WTC11 (cell line): ENCODE results near the gene TOX4. TPM values are rescaled to one million over a fixed set of nuclear protein-coding genes. Genes with fewer than 3 reads are reported as not detected.

Experiments
- ATAC-seq: fragments of 200-7000 bp; cut with Tn5 transposase; 2 replicates; pipeline ENCODE4 v1.10.0; 2021; ENCODE audit warnings: mild to moderate bottlenecking, moderate library complexity
- CTCF ChIA-PET: fragments of 300-600 bp; sonication (Branson Sonifier 250); formaldehyde crosslinking; loops from one replicate; lab custom pipeline; 2021; ENCODE audit warnings: antibody characterized with exemption; lab: Charles Lee
- POLR2A ChIA-PET: fragments of 350-600 bp; sonication (Branson Sonifier 250); formaldehyde crosslinking; loops from one replicate; lab custom pipeline; 2021; ENCODE audit warnings: antibody characterized with exemption; lab: Charles Lee
- DNase-seq: peaks from one replicate; pipeline ENCODE4 v3.0.0; 2021; ENCODE audit warnings: low spot score
- H3K27ac Mint-ChIP-seq: 2 replicates; pipeline ENCODE4 v1.8.0; 2021; ENCODE audit warnings: mixed read lengths
- H3K27me3 Mint-ChIP-seq: 2 replicates; pipeline ENCODE4 v1.8.0; 2021; ENCODE audit warnings: low read depth, mild to moderate bottlenecking, moderate library complexity, mixed read lengths
- H3K36me3 Mint-ChIP-seq: 2 replicates; pipeline ENCODE4 v1.8.0; 2021; ENCODE audit warnings: mixed read lengths
- H3K4me1 Mint-ChIP-seq: 2 replicates; pipeline ENCODE4 v1.8.0; 2022; ENCODE audit warnings: mixed read lengths
- H3K4me3 Mint-ChIP-seq: 2 replicates; pipeline ENCODE4 v1.8.0; 2021; ENCODE audit warnings: mild to moderate bottlenecking, moderate library complexity, mixed read lengths
- H3K9me3 Mint-ChIP-seq: 2 replicates; pipeline ENCODE4 v1.8.0; 2021; ENCODE audit warnings: mixed read lengths
- ATF1 ChIP-seq: sonication (generic); formaldehyde crosslinking; IDR thresholded peaks from 2 replicates; pipeline ENCODE4 v1.8.1; 2023; ENCODE audit warnings: mild to moderate bottlenecking, moderate library complexity, missing genetic modification reagents
- FOXJ3 ChIP-seq: sonication (generic); formaldehyde crosslinking; IDR thresholded peaks from 2 replicates; pipeline ENCODE4 v1.9.0; 2021; ENCODE audit warnings: missing genetic modification reagents, mild to moderate bottlenecking, borderline replicate concordance
- FOXK1 ChIP-seq: sonication (generic); formaldehyde crosslinking; IDR thresholded peaks from 2 replicates; pipeline ENCODE4 v1.8.0; 2022; ENCODE audit warnings: mild to moderate bottlenecking, moderate library complexity, missing genetic modification reagents
- GTF2I ChIP-seq: fragments of 250-450 bp; sonication (Bioruptor Pico); conservative IDR thresholded peaks from 2 replicates; pipeline ENCODE4 v1.4.0; 2021; ENCODE audit warnings: mild to moderate bottlenecking
- KAT7 ChIP-seq: sonication (generic); formaldehyde crosslinking; IDR thresholded peaks from 2 replicates; pipeline ENCODE4 v1.8.1; 2023; ENCODE audit warnings: missing genetic modification reagents, mild to moderate bottlenecking, borderline replicate concordance
- MXD4 ChIP-seq: fragments of 250-450 bp; sonication (Bioruptor Pico); IDR thresholded peaks from 2 replicates; pipeline ENCODE4 v1.8.0; 2021; ENCODE audit warnings: mild to moderate bottlenecking, moderate library complexity, borderline replicate concordance
- NFATC4 ChIP-seq: fragments of 250-450 bp; sonication (Bioruptor Pico); IDR thresholded peaks from 2 replicates; pipeline ENCODE4 v1.9.0; 2021; ENCODE audit warnings: mild to moderate bottlenecking
- NR1H2 ChIP-seq: sonication (generic); formaldehyde crosslinking; IDR thresholded peaks from 2 replicates; pipeline ENCODE4 v1.9.0; 2021; ENCODE audit warnings: mild to moderate bottlenecking, moderate library complexity, missing genetic modification reagents
- USF2 ChIP-seq: sonication (generic); formaldehyde crosslinking; IDR thresholded peaks from 2 replicates; pipeline ENCODE4 v1.8.1; 2023; ENCODE audit warnings: mild to moderate bottlenecking, missing genetic modification reagents, moderate library complexity
- ZBTB21 ChIP-seq: sonication (generic); formaldehyde crosslinking; IDR thresholded peaks from 2 replicates; pipeline ENCODE4 v1.8.1; 2023; ENCODE audit warnings: mild to moderate bottlenecking, missing genetic modification reagents, borderline replicate concordance
- ZNF138 ChIP-seq: sonication (generic); formaldehyde crosslinking; conservative IDR thresholded peaks from 2 replicates; pipeline ENCODE4 v1.8.1; 2022; ENCODE audit warnings: mild to moderate bottlenecking, moderate library complexity, missing genetic modification reagents
- ZNF232 ChIP-seq: sonication (generic); formaldehyde crosslinking; IDR thresholded peaks from 2 replicates; pipeline ENCODE4 v1.8.0; 2022; ENCODE audit warnings: mild to moderate bottlenecking, missing genetic modification reagents
- ZNF263 ChIP-seq: sonication (generic); formaldehyde crosslinking; IDR thresholded peaks from 2 replicates; pipeline ENCODE4 v1.8.1; 2022; ENCODE audit warnings: low read depth, mild to moderate bottlenecking, moderate library complexity, missing genetic modification reagents
- ZNF281 ChIP-seq: sonication (generic); formaldehyde crosslinking; IDR thresholded peaks from 2 replicates; pipeline ENCODE4 v1.8.0; 2023; ENCODE audit warnings: mild to moderate bottlenecking, missing genetic modification reagents
- ZNF317 ChIP-seq: sonication (generic); formaldehyde crosslinking; IDR thresholded peaks from 2 replicates; pipeline ENCODE4 v1.8.1; 2023; ENCODE audit warnings: low read depth, mild to moderate bottlenecking, moderate library complexity, missing genetic modification reagents, borderline replicate concordance
- total RNA-seq: library from RNA; stranded (reverse); gene quantifications from 3 replicates; pipeline ENCODE4 v1.2.3, GENCODE V29; 2021
- TF ChIP-seq, protein P1 (sequence below): fragments of 200-600 bp; IDR thresholded peaks from 2 replicates; pipeline ENCODE4 v1.8.0; 2022; ENCODE audit warnings: antibody characterized with exemption
- TF ChIP-seq, protein P2 (sequence below): sonication (generic); formaldehyde crosslinking; IDR thresholded peaks from 2 replicates; pipeline ENCODE4 v1.8.1; 2022; ENCODE audit warnings: low read depth, missing genetic modification reagents, borderline replicate concordance
- TF ChIP-seq, protein P3 (sequence below): sonication (generic); formaldehyde crosslinking; IDR thresholded peaks from 2 replicates; pipeline ENCODE4 v1.8.0; 2022; ENCODE audit warnings: mild to moderate bottlenecking, missing genetic modification reagents
- TF ChIP-seq, protein P4 (sequence below): fragments of 250-450 bp; sonication (Bioruptor Pico); IDR thresholded peaks from 2 replicates; pipeline ENCODE4 v2.1.2; 2022; ENCODE audit warnings: mild to moderate bottlenecking, moderate library complexity
- TF ChIP-seq, protein P5 (sequence below): sonication (generic); formaldehyde crosslinking; conservative IDR thresholded peaks from 2 replicates; pipeline ENCODE4 v1.8.1; 2022; ENCODE audit warnings: mild to moderate bottlenecking, missing genetic modification reagents

TOX4 gene
- total RNA-seq, 1 experiment from 2014 or later = 49.1 TPM

DNA sequence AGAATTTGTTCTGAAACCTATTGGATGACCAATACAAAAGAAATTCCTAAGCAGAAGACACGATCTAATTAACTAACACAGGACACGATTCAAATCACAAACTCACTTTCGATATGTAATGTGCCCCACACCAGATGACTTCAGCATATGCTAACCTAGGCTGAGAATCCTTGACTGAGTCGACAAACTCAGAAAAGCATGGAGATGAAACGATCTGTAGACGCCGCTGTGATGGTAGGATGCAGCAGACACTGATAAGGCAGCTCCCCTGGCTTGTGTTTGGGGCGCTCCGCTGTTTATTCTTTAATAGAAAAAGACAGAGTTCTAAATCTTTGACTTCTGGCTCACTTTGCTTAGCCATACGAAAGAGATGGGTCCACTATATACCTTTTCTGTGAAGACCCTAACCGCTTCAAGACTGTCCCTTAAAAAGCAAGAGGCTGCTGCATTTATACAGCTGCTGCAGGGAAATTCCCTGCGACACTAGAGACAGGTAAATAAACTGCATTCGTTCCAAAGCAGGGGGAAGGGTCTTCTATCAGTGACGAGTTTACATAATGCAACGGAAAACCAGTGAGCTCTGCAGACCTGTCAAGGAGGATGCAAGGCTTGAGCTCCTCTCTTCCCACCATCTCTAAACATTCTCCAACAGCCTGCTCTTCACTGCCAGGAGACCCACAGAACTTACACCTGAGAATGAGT is 22.0 kb upstream of the TOX4 start (continued):
- no peak for TF ChIP-seq ZNF138 (CRISPR knock-in tag)
- no peak for TF ChIP-seq ATF1 (CRISPR knock-in tag)
- no peak for TF ChIP-seq USF2
- TF ChIP-seq NFATC4 (CRISPR knock-in tag) = no peak
- TF ChIP-seq, protein P1, sequence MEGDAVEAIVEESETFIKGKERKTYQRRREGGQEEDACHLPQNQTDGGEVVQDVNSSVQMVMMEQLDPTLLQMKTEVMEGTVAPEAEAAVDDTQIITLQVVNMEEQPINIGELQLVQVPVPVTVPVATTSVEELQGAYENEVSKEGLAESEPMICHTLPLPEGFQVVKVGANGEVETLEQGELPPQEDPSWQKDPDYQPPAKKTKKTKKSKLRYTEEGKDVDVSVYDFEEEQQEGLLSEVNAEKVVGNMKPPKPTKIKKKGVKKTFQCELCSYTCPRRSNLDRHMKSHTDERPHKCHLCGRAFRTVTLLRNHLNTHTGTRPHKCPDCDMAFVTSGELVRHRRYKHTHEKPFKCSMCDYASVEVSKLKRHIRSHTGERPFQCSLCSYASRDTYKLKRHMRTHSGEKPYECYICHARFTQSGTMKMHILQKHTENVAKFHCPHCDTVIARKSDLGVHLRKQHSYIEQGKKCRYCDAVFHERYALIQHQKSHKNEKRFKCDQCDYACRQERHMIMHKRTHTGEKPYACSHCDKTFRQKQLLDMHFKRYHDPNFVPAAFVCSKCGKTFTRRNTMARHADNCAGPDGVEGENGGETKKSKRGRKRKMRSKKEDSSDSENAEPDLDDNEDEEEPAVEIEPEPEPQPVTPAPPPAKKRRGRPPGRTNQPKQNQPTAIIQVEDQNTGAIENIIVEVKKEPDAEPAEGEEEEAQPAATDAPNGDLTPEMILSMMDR = no peak
- no peak for TF ChIP-seq ZNF281 (CRISPR knock-in tag)

DNA sequence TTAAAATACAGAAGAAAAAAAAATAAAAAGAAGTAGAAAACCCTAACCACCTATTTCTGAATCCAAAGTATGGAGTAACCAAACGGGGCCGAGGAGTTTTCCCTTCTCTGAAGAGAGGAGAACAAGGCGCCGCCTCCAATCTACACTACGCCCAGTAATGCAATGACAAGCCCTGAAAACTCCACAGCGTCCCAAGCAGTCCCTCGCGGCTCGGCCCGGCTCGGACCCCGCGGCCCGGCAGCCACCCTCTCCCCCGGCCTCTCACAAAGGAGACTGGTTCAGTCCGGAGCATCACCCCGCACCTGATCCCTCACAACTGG is 21.4 kb upstream of the TOX4 start:
- peaks cover 17% of the 10 kb centered on the region for H3K36me3 Mint-ChIP-seq
- H3K27ac Mint-ChIP-seq = peak overlapping the region; percentile 95
- ATAC-seq (peak; percentile 9), DNase-seq (no peak)
- TF ChIP-seq, protein P2, sequence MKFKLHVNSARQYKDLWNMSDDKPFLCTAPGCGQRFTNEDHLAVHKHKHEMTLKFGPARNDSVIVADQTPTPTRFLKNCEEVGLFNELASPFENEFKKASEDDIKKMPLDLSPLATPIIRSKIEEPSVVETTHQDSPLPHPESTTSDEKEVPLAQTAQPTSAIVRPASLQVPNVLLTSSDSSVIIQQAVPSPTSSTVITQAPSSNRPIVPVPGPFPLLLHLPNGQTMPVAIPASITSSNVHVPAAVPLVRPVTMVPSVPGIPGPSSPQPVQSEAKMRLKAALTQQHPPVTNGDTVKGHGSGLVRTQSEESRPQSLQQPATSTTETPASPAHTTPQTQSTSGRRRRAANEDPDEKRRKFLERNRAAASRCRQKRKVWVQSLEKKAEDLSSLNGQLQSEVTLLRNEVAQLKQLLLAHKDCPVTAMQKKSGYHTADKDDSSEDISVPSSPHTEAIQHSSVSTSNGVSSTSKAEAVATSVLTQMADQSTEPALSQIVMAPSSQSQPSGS = no peak
- TF ChIP-seq ZNF263 (CRISPR knock-in tag) = no peak
- no peak for TF ChIP-seq ZBTB21 (CRISPR knock-in tag)
- peaks cover 23% of the 10 kb centered on the region for H3K4me1 Mint-ChIP-seq
- POLR2A ChIA-PET = interaction anchor here (0.8 to 2.2 kb wide), 10 partner anchors 10 to 114 kb away, joined by 3 to 41 read pairs (median 6); partner anchors contain the start of genes METTL3, RAB2B, SALL2 and SUPT16H
- H3K27me3 Mint-ChIP-seq = no peaks in the 10 kb centered on the region
- CTCF ChIA-PET = interaction anchor here (0.6 to 2.8 kb wide), 23 partner anchors 10 to 293 kb away, joined by 3 to 37 read pairs (median 4); partner anchors contain the start of genes METTL3, RAB2B, SALL2 and SUPT16H
- H3K4me3 Mint-ChIP-seq = peak overlapping the region; percentile 94
- H3K9me3 Mint-ChIP-seq = no peaks in the 10 kb centered on the region

- peak within 1 kb of the TSS; percentile 100 for H3K27ac Mint-ChIP-seq
- ChIA-PET POLR2A (interaction anchor here (0.9 to 2.2 kb wide), 9 partner anchors 10 to 113 kb away, joined by 3 to 41 read pairs (median 8); partner anchors contain the start of genes METTL3, RAB2B, SALL2 and SUPT16H), CTCF (interaction anchor here (0.6 to 2.8 kb wide), 24 partner anchors 9 to 293 kb away, joined by 3 to 37 read pairs (median 4); partner anchors contain the start of genes METTL3, RAB2B, SALL2 and SUPT16H)
- H3K36me3 Mint-ChIP-seq = peaks cover 21% of the 10 kb centered on the region
- peaks cover 23% of the 10 kb centered on the region for H3K4me1 Mint-ChIP-seq
- ATAC-seq = peak; percentile 99
- no peaks in the 10 kb centered on the region for H3K27me3 Mint-ChIP-seq
- peak; percentile 100 for DNase-seq
- H3K9me3 Mint-ChIP-seq = no peaks in the 10 kb centered on the region
- H3K4me3 Mint-ChIP-seq = peak within 1 kb of the TSS; percentile 94
- TF ChIP-seq, protein P3, sequence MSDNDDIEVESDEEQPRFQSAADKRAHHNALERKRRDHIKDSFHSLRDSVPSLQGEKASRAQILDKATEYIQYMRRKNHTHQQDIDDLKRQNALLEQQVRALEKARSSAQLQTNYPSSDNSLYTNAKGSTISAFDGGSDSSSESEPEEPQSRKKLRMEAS (CRISPR knock-in tag) = peak; percentile 68
- TF ChIP-seq NR1H2 (CRISPR knock-in tag) (no peak), ZNF317 (no peak), FOXK1 (CRISPR knock-in tag) (peak; percentile 60; the same call in 1 of the 2 replicates), ZNF138 (CRISPR knock-in tag) (no peak), KAT7 (CRISPR knock-in tag) (no peak), FOXJ3 (CRISPR knock-in tag) (no peak), ZNF232 (CRISPR knock-in tag) (no peak), MXD4 (CRISPR knock-in tag) (no peak), USF2 (no peak; the same call in 1 of the 2 replicates), GTF2I (CRISPR knock-in tag) (0 out of 2 replicates have a peak, but pooled peaks have one; percentile 5)
- TF ChIP-seq, protein P4, sequence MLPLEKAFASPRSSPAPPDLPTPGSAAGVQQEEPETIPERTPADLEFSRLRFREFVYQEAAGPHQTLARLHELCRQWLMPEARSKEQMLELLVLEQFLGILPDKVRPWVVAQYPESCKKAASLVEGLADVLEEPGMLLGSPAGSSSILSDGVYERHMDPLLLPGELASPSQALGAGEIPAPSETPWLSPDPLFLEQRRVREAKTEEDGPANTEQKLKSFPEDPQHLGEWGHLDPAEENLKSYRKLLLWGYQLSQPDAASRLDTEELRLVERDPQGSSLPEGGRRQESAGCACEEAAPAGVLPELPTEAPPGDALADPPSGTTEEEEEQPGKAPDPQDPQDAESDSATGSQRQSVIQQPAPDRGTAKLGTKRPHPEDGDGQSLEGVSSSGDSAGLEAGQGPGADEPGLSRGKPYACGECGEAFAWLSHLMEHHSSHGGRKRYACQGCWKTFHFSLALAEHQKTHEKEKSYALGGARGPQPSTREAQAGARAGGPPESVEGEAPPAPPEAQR (CRISPR knock-in tag) = no peak
- TF ChIP-seq, protein P5, sequence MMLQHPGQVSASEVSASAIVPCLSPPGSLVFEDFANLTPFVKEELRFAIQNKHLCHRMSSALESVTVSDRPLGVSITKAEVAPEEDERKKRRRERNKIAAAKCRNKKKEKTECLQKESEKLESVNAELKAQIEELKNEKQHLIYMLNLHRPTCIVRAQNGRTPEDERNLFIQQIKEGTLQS (CRISPR knock-in tag) = no peak
Measured at GRCh38 chr14:21455912-21456667, 20.9 kb upstream of the TOX4 start, which contains the start of gene CHD8. Gene CHD8 (minus strand): TSS chr14:21456123. CDS start chr14:21431643, 24,480 bp downstream.
